ENCODE data around the gene KDM4F.

The KDM4F gene

GRCh38 chr11:95066716-95067038 lies 17.5 kb downstream of the KDM4F start, which contains the start of gene SRSF8:
Gene SRSF8, plus strand, starts transcription at chr11:95066919. Its CDS starts 308 bp downstream, at chr11:95067227.
- no peak for DNase-seq

GRCh38 chr11:95067039-95067840 lies 18.0 kb downstream of the KDM4F start:
- DNase-seq: peak; percentile 90

GRCh38 chr11:95067841-95068219 lies 18.6 kb downstream of the KDM4F start:
- DNase-seq: peak; percentile 90

- peak; percentile 86 for DNase-seq
Observed at GRCh38 chr11:95068549-95068948, 19.3 kb downstream of the KDM4F start.

GRCh38 chr11:95070471-95070870 lies 21.2 kb downstream of the KDM4F start:
- DNase-seq: no peak

- no peak for DNase-seq
Observed at GRCh38 chr11:95072948-95073347, 23.7 kb downstream of the KDM4F start.

GRCh38 chr11:95074792-95075563 lies 25.8 kb downstream of the KDM4F start:
- peak; percentile 40 for DNase-seq

- DNase-seq: no peak
Observed at GRCh38 chr11:95076416-95076815, 27.2 kb downstream of the KDM4F start.

- no peak for DNase-seq
Observed at GRCh38 chr11:95076981-95077380, 27.8 kb downstream of the KDM4F start.

- DNase-seq: no peak
Observed at GRCh38 chr11:95078526-95078925, 29.3 kb downstream of the KDM4F start.

- no peak for DNase-seq
Observed at GRCh38 chr11:95081010-95081409, 31.8 kb downstream of the KDM4F start.

- no peak for DNase-seq
Observed at GRCh38 chr11:95081412-95081811, 32.2 kb downstream of the KDM4F start.

- DNase-seq: no peak
Observed at GRCh38 chr11:95082576-95083001, 33.4 kb downstream of the KDM4F start.

GRCh38 chr11:95084509-95084908 lies 35.3 kb downstream of the KDM4F start:
- DNase-seq: no peak

- no peak for DNase-seq
Observed at GRCh38 chr11:95085117-95085816, 36.0 kb downstream of the KDM4F start.

- DNase-seq: no peak
Observed at GRCh38 chr11:95086151-95086550, 36.9 kb downstream of the KDM4F start.

GRCh38 chr11:95086836-95087570 lies 37.8 kb downstream of the KDM4F start:
- DNase-seq: no peak

GRCh38 chr11:95088946-95089619 lies 39.9 kb downstream of the KDM4F start:
- DNase-seq: no peak

GRCh38 chr11:95089620-95090542 lies 40.7 kb downstream of the KDM4F start, which contains the start of gene ENDOD1:
Gene ENDOD1, plus strand, starts transcription at chr11:95089846. Its CDS starts 82 bp downstream, at chr11:95089928.
- peak; percentile 77 for DNase-seq

GRCh38 chr11:95091663-95092180 lies 42.5 kb downstream of the KDM4F start:
- no peak for DNase-seq
